ENCODE results near the gene ANKS6. TPM values are rescaled to one million over a fixed set of nuclear protein-coding genes. Genes with fewer than 3 reads are reported as not detected.
A peak's percentile ranks its signal among the peaks of the same experiment; 100 is the strongest.

ANKS6 gene
- total RNA-seq, 1 experiment from 2014 or later: 39.2 TPM

- H3K4me2 ChIP-seq (ENCODE audit: low read length): peak overlapping the region; percentile 97
- peak overlapping the region; percentile 66 for H3K27ac ChIP-seq (ENCODE audit: low read depth, low read length)
- peak overlapping the region; percentile 68 to 79 for H3K4me3 ChIP-seq (replicated peaks in 1 of 2; ENCODE audit: low read depth in 1 of 2, low read length in 2 of 2)
- peak; percentile 12 for ATAC-seq
- H3K27me3 ChIP-seq (ENCODE audit: insufficient read depth, low read length): no peaks in the 10 kb centered on the region
- no TSS peak for BruUV-seq (replicated peaks)
- H2AFZ ChIP-seq (ENCODE audit: low read depth, low read length, poor library complexity, severe bottlenecking): no peak overlapping the region
- peaks cover 31 to 51% of the 10 kb centered on the region in 2 experiments for H3K4me1 ChIP-seq (ENCODE audit: control insufficient read depth in 1 of 2, insufficient read depth in 2 of 2, low read length in 2 of 2)
- ChIA-PET CTCF (interaction anchor here (0.7 to 1.0 kb wide), 2 partner anchors 15 to 33 kb away, joined by 3 read pairs; no protein-coding TSS in a partner anchor), RAD21 (ENCODE audit: low non-redundant PET in 1 of 2, low total read pairs in 2 of 2, uncharacterized antibody in 2 of 2, unreplicated experiment in 2 of 2) (interaction anchor here in 1 of 2 experiments (1.0 kb wide), 1 partner anchor 43 kb away, joined by 3 read pairs; no protein-coding TSS in a partner anchor), POLR2A (no interaction called here)
- H4K20me1 ChIP-seq (ENCODE audit: insufficient read depth): no peaks in the 10 kb centered on the region
- DNase-seq (ENCODE audit: low read depth, low spot score): no peak
- no peaks in the 10 kb centered on the region for H3K36me3 ChIP-seq (ENCODE audit: control insufficient read depth in 1 of 2, insufficient read depth in 2 of 2, low read length in 2 of 2)
- TF ChIP-seq, protein P1, sequence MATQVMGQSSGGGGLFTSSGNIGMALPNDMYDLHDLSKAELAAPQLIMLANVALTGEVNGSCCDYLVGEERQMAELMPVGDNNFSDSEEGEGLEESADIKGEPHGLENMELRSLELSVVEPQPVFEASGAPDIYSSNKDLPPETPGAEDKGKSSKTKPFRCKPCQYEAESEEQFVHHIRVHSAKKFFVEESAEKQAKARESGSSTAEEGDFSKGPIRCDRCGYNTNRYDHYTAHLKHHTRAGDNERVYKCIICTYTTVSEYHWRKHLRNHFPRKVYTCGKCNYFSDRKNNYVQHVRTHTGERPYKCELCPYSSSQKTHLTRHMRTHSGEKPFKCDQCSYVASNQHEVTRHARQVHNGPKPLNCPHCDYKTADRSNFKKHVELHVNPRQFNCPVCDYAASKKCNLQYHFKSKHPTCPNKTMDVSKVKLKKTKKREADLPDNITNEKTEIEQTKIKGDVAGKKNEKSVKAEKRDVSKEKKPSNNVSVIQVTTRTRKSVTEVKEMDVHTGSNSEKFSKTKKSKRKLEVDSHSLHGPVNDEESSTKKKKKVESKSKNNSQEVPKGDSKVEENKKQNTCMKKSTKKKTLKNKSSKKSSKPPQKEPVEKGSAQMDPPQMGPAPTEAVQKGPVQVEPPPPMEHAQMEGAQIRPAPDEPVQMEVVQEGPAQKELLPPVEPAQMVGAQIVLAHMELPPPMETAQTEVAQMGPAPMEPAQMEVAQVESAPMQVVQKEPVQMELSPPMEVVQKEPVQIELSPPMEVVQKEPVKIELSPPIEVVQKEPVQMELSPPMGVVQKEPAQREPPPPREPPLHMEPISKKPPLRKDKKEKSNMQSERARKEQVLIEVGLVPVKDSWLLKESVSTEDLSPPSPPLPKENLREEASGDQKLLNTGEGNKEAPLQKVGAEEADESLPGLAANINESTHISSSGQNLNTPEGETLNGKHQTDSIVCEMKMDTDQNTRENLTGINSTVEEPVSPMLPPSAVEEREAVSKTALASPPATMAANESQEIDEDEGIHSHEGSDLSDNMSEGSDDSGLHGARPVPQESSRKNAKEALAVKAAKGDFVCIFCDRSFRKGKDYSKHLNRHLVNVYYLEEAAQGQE (IDR thresholded peaks at IDR 0.05; ENCODE audit: low read depth): no peak
- TF ChIP-seq ZFX (IDR thresholded peaks at IDR 0.05) (0 out of 2 replicates have a peak, but pooled peaks have one; percentile 12), FOSL1 (IDR thresholded peaks at IDR 0.05; ENCODE audit: low read depth) (no peak), JUND (IDR thresholded peaks at IDR 0.05) (no peak), POLR2AphosphoS5 (IDR thresholded peaks at IDR 0.05; ENCODE audit: low read depth, low read length) (no peak), YY1 (IDR thresholded peaks at IDR 0.05; ENCODE audit: extremely low read depth, insufficient replicate concordance, low read depth, low read length) (no peak)
- TF ChIP-seq, protein P2, sequence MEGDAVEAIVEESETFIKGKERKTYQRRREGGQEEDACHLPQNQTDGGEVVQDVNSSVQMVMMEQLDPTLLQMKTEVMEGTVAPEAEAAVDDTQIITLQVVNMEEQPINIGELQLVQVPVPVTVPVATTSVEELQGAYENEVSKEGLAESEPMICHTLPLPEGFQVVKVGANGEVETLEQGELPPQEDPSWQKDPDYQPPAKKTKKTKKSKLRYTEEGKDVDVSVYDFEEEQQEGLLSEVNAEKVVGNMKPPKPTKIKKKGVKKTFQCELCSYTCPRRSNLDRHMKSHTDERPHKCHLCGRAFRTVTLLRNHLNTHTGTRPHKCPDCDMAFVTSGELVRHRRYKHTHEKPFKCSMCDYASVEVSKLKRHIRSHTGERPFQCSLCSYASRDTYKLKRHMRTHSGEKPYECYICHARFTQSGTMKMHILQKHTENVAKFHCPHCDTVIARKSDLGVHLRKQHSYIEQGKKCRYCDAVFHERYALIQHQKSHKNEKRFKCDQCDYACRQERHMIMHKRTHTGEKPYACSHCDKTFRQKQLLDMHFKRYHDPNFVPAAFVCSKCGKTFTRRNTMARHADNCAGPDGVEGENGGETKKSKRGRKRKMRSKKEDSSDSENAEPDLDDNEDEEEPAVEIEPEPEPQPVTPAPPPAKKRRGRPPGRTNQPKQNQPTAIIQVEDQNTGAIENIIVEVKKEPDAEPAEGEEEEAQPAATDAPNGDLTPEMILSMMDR (IDR thresholded peaks at IDR 0.05 in 2 of 3, conservative IDR thresholded peaks at IDR 0.05 in 1 of 3; ENCODE audit: borderline replicate concordance in 1 of 3, insufficient read depth in 1 of 3, low read depth in 2 of 3, low read length in 2 of 3): no peak
- peaks cover 11% of the 10 kb centered on the region; the same call in 1 of the 2 replicates for H3K79me2 ChIP-seq (ENCODE audit: insufficient read depth, low read length)
- no peaks in the 10 kb centered on the region for H3K9me3 ChIP-seq (ENCODE audit: control insufficient read depth in 1 of 2, insufficient read depth in 1 of 2, low read depth in 1 of 2, low read length in 2 of 2)
- peak overlapping the region; percentile 80 for H3K9ac ChIP-seq (ENCODE audit: low read length)
- no peaks in the 10 kb centered on the region for H3K9me2 ChIP-seq (ENCODE audit: insufficient read depth)
- intact Hi-C loops (cut with micrococcal nuclease): no loop called here
Measured at GRCh38 chr9:98808875-98809274, 12.5 kb upstream of the ANKS6 start.

Data from HCT116 (cell line).